D721Med (cell line): ENCODE results near the gene MRAS.
A peak's percentile ranks its signal among the peaks of the same experiment; 100 is the strongest.

Experiments used
- DNase-seq: peaks from one replicate; pipeline ENCODE4 v3.0.0; 2011; ENCODE audit warnings: low spot score; ENCODE audit not compliant: insufficient read length
- FAIRE-seq: peaks from 2 replicates; lab custom pipeline; 2011; peaks lifted over from hg19 to GRCh38; lab: Jason Lieb, UNC
- TF ChIP-seq, protein P1 (sequence below): IDR thresholded peaks from 2 replicates; pipeline ENCODE4 v1.5.1; 2012; ENCODE audit warnings: mild to moderate bottlenecking, control low read depth; ENCODE audit not compliant: insufficient read depth; ENCODE audit errors: missing control alignments

Gene MRAS

GRCh38 chr3:138432576-138433240 lies 84.3 kb downstream of the MRAS start:
- no peak for FAIRE-seq
- no peak for DNase-seq
- TF ChIP-seq, protein P1, sequence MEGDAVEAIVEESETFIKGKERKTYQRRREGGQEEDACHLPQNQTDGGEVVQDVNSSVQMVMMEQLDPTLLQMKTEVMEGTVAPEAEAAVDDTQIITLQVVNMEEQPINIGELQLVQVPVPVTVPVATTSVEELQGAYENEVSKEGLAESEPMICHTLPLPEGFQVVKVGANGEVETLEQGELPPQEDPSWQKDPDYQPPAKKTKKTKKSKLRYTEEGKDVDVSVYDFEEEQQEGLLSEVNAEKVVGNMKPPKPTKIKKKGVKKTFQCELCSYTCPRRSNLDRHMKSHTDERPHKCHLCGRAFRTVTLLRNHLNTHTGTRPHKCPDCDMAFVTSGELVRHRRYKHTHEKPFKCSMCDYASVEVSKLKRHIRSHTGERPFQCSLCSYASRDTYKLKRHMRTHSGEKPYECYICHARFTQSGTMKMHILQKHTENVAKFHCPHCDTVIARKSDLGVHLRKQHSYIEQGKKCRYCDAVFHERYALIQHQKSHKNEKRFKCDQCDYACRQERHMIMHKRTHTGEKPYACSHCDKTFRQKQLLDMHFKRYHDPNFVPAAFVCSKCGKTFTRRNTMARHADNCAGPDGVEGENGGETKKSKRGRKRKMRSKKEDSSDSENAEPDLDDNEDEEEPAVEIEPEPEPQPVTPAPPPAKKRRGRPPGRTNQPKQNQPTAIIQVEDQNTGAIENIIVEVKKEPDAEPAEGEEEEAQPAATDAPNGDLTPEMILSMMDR = no peak

DNA sequence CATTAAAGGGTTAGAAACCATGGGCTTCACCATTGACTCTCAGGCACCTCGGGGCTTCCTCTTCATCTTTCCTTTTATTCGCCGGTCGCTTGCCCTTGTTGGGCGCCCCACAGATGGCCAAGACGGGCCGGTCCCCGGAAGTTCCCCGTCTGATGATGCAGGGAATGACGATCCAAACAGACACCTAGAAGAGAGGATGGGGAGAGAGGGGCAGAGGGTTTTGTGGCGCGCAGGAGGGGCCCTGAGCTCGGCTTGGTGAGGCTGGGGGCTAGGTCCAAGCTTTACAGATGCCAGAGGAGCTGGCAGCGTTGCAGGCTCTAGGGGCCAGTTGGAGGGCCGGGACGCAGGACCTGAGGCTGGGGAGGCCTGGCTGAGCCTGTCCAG lies 85.5 kb downstream of the MRAS start:
- FAIRE-seq (no peak), DNase-seq (no peak)
- TF ChIP-seq, protein P1 = no peak

DNA sequence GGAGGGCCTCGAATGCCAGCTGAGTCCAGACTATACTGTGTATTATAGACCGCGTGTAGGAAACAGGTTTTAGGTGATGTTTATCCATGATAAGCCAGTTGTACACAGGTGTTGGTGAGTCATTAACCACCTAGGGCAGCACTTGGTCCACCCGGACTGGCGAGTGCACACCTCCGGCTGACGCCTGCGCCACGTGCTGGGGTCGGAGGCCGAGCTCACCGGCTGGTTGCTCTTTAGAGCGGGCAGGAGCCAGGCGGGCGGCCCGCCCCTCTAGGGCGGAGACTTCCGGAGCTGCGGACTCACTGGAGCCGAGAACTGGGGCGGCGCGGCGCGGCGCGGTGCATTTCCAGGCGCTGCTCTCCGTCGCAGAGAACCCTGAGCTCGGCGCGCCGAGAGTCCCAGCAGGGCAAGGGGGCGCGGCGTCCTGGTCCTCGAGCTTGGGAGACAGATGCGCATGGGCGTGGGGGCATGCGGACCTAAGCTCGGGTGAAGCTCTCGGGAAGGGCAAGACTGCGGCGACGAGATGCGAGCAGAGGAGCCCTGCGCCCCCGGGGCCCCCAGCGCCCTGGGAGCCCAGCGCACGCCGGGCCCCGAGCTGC lies 86.0 kb downstream of the MRAS start, which contains the start of gene ESYT3:
Gene ESYT3, plus strand, starts transcription at position 341 of the 599 bp plus-strand sequence. Its CDS starts 183 bp downstream, at position 524.
- TF ChIP-seq, protein P1 = no peak
- FAIRE-seq = no peak

GRCh38 chr3:138434875-138435772 lies 86.7 kb downstream of the MRAS start:
- DNase-seq = no peak
- no peak for FAIRE-seq
- TF ChIP-seq, protein P1 = no peak

More for the DNA sequence above, 86.0 kb downstream of the MRAS start, which contains the start of gene ESYT3:
- DNase-seq = peak; percentile 44

GRCh38 chr3:138435840-138436239 lies 87.5 kb downstream of the MRAS start:
- TF ChIP-seq, protein P1 = no peak
- FAIRE-seq = no peak
- DNase-seq = no peak

DNA sequence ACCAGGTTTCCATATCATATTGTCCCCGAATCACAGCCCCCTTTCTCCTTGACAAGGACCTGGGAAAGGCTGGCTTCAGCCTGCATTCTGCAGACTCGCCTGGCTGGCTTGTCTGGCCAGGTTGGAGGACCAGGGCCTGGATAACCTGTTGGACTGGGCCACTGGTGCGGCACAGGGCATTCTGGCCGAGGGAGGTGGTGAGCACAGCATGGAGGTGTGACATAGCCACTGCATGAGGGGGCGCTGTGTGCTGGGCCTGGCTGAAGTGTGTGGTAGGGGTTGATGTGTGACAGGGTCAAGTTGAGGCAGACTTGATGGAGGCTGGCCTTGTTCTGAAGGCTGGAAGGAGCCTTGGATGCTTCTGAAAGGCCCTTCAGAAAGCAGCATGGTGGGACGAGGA lies 88.9 kb downstream of the MRAS start:
- FAIRE-seq (no peak), DNase-seq (no peak)
- TF ChIP-seq, protein P1 = no peak
